Germinal center (tissue), 1 donor: ENCODE data around the gene DNLZ.
A peak's percentile ranks its signal among the peaks of the same experiment; 100 is the strongest.
"Not testable (repeated sequence)": the region's sequence is repeated elsewhere in the genome, so short reads cannot be mapped to it uniquely, and the experiment has no call there.

Experiments used
- DNase-seq: peaks from one replicate; pipeline ENCODE4 v3.0.0; 2012; ENCODE audit warnings: mixed read lengths, low spot score

DNLZ gene

DNA sequence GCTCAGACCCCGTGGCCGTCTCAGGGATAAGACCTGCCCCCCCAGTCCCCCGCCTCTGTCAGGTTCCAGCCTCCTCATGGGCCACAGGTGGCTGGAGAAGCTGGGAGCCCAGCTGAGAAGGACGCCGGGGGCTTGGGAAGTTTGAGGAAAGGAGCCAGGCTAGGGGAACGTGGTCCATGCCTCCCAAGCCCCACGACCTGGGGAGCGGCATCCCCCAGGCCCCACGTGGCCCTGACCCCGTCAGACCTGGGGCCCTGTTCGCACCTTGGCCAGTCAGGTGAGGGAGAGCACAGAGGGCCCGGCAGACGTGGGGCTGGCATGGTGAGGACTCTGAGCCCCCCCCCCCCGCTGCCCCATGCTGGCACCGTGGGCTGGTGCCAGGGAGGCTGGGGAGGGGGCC, 32.5 kb downstream of the DNLZ start:
- DNase-seq: no peak

DNA sequence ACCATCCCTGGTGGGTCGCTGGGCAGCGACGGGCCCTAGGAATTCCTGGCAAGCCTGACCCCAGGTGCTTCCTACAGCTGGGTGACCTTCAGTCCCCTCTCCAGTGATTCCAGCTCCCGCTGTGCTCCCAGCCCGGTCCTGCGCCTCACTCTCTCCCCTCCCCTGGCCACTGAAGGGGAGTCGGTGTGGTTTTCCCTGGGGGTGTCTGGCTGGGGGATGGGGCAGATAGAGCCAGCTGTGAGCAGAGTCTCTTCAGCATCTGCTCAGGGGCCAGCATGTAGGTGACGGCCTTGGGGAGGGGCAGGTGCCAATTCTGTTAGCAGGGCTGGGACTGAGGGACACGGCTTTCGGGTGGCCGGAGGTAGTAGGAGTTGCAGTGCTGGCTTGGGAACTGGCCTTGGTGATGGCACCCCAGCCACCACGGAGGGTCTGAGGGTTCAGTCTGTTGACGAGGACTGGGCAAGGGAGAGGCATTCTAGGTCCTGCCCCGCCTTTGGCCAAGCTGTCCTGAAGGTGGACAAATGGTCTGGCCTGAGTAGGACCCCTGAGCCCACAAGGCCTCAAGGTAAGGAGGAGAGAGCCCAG, 33.0 kb downstream of the DNLZ start:
- DNase-seq: no peak

DNA sequence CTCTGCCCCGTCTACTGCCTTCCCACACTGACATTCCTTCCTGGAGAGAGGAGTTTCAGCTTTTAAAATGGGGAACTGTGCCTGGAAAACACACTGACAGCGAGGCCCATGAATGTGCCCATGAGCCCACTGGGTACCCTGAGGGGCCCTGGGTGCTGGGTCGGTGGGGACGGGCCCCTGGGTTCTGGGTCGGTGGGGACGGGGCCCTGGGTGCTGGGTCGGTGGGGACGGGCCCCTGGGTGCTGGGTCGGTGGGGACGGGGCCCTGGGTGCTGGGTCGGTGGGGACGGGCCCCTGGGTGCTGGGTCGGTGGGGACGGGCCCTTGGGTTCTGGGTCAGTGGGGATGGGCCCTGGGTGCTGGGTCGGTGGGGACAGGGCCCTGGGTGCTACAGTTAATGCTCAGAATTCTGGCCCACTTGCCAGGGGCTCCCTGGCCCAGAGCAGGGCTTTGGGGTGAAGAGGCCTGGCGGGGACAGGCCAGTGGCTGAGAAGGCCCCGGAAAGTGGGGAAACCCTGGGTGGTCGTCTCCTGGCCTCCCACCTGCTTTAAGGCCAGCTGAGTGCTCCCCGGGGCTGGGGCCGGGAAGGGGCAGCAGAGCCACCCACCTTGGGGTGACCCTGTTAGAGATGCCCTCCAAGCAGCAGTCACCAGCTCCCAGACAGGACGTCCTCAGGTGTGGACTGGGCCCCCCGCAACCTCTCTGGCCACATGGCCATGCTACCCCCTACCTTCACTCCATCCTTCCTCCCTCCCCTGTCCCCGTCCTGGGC, 33.7 kb downstream of the DNLZ start:
- DNase-seq: no peak

DNA sequence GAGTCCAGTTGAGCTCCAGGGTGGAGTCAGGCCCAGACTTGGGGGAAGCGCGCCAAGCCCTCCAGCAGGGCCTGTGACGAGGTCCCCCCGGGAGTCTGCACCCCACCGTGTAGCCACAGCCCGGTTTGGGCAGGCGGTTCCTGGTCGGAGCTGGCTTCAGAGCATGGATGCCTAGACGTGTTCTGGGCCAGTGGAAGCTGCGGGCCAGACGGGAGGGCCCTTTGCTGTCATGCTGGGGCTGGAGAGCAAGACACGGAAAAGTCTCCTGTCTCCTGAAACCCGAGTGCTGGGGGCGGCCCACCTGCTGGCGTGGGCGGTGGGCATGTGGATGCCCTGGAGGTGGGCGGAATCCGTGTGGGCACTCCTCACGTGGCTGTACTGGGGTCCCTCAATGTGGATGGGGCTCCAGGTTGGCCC, 34.3 kb downstream of the DNLZ start:
- no peak for DNase-seq

DNA sequence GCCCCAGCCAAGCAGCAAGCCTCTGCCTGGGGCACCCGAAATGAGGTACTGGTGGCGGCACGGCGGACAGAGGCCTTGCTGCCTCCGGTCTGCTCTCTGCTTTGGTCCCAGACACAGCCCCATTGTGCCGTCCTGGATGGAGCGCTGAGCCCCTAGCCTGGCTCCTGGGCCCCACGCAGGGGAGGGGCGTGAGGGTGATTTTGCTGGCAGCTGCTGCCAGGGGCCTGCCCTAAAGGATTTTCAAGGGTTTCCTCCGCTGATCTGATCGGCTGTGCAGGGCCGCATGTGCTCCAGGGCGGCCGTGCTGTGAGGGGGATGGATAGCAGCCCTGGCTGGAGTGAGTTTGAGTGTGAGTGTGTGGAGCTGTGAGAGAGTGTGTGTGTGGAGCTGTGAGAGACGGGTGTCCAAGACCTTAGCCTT, 34.9 kb downstream of the DNLZ start:
- DNase-seq: no peak

DNA sequence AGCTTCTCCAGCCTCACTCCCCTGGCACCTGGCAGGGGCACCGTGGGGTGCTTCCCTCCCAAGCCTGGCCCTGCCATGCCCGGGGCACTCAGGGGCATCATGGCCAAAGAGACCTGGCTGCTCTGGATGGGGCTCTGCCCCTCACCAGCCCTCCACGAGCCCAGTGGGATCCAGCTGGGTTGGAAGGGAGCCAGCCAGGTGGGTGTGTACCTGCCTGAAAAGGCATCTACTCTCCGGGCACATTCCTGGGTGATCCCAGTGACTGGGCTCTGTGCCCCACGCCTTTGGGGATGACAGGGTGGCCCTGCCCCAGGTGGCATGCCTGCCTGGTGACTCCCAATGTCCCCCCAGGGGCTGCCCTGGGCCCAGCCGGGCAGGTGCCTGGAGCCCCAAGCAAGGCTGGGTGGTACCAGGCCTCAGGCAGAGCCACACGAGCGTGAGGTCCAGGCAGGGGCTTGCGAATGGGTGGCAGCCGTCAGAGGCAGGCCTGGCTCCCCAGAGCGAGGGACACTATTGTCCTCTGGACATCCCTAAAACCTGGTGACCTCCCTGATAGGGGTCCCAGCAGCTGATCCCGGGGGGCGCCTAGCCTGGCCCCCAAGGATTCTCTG, 35.4 kb downstream of the DNLZ start:
- no peak for DNase-seq

DNA sequence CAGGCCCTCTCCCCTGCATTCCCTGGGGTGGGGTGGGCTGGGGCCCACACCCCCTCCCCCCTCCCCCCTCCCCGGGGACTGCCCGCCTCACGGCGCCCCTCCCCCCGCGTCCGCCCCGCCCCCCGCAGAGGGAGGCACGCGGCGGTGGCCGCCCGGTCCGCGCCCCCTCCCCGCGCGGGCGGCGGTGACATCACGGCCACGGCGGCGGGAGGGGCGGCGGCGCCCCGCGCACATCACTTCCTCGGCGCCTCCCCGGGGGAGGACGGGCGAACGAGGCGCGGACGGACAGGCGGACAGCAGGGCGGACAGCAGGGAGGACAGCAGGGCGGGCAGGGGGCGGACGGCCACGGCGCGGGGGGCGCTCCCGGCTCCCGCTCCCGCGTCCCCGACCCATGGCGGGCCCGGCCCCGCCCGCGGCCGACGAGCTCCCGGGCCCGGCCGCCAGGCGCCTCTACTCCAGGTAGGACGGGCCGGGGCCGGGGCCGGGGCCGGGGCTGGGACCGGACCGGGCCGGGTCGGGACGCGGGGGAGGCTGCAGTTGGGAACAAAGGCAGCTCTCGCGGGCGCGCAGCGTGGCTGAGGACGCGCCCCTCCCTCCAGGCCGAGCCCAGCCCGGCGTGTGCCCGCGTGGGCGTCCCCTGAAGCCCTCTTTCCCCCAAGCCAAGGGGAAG, 36.1 kb downstream of the DNLZ start, which contains the start of gene GPSM1:
Gene GPSM1, plus strand, starts transcription at position 236 of the 671 bp plus-strand sequence. Its CDS starts 157 bp downstream, at position 393.
- DNase-seq: no peak

DNA sequence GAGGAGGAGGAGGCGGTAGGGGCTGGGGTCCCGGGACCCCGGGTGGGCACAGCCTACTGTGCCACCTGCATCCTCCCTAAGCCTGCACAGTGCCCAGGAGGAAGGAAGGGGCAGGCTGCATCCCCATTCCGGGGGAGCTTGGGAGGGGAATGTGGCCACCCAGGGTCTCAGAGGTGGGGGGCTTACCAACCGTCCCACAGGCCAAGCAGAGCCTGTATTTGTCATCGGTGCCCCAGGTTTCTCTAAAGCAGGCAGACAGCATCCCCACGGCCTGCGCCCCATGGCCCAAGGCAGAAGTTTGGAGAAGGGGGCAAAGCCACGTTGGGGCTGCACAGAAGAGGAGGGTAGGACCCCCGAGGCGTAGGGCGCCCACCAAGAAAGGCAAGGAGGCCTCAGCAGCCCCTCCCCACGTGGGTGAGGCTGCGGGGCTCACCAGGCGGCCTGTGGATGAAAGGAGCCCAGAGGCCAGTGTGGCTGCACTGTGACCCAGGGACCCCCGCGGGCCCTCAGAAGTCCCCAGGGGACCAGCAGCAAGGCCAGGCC, 36.7 kb downstream of the DNLZ start:
- DNase-seq: no peak

DNA sequence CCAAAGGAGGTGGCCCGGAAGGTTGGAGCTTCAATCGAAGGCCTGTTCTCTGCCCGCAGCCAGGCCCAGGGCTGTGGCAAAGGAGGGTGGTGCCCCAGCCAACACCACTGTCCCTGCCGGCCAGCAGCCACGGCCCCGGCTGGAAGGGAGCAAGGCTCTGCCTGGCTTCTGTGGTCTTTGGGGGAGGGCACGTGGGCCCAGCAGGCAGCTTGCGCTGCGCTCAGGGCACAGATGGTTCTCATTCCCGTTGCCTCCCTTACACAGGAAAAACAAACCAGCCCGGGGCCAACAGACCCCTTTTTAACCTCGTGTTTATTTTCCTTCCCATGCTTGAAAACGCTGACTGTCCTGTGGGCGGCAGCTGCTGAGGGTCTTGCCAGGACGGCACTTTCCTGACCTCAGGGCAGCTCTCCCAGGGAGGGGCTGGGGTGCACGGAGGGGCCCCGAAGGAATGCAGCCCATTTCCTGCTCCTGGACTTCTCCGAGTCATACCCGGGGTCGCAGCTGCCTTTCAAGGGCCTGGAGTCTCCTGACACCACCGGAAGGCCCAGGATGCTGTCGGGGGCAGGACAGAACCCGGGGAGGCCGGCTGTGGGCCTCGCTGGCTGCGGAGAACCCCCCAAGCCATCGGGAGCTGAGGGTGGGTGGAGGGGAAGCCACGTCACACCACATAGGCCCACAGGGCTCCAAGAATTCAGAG, 37.3 kb downstream of the DNLZ start:
- DNase-seq: no peak

DNA sequence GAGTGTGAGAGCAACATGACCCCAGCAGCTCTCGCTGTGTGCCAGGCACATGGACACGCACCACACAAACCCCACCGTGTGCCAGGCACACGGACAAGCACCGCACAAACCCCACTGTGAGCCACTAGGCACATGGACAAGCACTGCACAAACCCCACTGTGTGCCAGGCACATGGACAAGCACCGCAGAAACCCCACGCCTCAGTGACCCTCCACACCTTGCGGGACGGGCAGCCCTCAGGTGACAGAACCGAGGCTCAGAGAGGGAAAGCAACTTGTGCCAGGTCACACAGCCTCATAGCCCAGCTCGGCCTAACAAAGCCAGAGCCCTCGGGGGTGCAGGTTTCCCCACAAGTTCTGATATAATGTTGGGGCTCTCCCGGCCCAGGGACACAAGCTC, 38.2 kb downstream of the DNLZ start:
- no peak for DNase-seq

DNA sequence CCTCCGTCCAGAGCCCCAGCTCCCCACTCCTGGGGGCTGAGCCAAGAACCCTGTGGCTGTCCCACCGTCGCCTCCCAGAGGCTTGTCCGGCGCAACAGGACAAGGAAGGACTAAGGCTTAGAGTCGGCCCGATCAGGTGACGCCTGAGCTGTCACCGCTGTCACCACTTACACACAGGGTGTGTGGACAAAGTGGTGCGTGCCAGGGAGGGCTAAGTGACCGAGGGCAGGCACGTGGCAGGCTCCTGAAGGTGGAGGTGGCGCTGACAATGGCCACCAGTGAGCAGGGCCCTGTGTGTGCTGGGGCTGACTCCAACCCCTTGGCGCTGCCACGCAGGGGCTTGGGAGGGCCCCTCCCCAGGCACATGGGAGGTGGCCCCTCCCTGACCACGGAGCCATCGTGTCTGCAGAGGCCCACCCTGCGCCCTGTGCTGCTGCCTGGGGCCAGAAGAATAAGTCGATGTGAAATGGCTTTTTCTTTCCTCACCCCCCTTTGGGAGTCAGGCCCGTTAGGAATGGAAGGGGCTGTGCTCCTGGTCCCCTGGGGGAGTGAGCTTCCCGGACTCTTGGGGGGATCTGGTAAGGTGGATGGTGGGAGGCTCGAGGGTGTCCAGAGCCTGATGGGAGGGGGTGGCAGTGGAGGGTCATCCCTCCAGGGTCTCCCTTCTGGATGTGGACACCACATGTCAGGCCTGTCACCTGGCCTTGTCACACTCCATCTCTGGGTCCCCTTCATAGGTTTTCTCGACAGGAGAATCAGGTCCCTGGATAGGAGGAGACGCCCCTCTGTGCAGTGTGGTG, 38.8 kb downstream of the DNLZ start:
- DNase-seq: no peak

DNA sequence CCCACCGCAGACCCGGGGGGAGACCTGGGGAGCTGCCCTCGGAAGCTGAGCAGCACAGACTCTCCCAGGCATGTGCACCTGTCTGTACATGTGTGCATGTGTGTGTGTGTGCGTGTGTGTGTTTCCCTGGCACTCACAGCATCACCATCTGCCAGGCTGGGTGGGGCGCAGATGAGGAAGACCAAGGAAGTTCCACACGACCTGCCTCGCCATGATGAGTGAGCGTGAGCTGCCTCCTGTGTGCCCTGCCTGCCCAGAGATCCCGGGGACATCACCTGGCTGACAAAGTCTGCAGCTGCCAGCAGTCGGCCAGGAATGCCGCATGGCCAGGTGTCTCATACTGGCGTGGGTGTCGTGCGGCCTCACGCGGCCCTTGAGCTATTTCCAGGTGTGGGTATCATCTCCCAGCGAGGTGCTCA, 40.2 kb downstream of the DNLZ start:
- DNase-seq: no peak

DNA sequence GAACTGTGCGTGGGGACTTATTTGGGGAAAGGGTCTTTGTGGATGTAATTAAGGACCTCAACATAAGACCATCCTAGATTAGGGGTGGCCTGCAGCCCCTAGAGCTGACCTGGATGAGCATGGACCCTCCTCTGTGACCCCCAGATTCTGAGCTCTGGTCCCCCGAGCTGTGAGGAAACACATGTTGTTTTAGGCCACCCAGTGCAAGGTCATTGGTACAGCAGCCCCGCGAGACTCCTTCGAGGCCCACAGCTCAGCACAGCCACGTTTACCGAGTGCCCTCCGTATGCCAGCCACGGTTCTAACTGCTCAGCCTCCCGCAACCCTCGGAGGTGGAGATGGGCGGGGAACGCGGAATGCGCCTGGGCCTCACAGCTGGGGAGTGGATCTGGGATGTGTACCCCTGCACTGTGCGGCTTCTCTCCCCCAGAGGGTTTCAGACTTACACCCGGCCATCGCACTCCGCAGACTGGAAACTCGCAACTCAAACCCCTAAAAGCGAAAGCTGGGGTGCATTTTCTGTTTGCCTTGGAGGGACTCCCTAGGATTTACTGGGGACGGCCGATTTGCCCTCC, 40.7 kb downstream of the DNLZ start:
- no peak for DNase-seq

DNA sequence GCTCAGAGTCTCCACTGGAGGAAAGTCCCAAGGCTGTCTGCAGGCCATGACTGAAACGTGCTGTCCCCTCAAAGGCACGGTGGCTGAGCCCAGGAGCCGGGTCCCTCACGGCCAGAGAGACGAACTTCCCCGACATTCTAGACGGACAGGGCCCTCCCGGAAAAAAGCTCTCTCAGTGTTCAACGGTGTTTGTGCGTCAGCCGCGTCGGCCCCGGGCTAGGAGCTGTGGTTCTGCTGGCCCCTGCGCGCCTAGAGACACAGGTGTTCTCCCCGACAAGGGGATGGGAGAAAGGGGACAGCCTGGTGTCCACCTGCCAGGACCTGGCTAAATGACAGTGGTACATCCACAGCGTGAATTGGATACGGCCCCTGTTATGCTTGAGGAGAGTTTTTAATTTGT, 42.0 kb downstream of the DNLZ start:
- DNase-seq: no peak

DNA sequence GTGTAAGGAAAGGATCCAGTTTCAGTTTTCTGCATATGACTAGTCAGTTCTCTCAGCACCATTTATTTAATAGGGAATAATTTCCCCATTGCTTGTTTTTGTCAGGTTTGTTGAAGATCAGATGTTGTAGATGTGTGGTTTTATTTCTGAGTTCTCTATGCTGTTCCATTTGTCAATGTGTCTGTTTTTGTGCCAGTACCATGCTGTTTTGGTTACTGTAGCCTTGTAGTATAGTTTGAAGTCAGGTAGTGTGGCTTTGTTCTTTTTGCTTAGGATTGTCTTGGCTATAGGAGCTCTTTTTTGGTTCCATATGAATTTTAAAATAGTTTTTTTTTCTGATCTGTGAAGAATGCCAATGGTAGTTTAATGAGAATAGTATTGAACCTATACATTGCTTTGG, 42.6 kb downstream of the DNLZ start:
- DNase-seq: not testable (repeated sequence)

DNA sequence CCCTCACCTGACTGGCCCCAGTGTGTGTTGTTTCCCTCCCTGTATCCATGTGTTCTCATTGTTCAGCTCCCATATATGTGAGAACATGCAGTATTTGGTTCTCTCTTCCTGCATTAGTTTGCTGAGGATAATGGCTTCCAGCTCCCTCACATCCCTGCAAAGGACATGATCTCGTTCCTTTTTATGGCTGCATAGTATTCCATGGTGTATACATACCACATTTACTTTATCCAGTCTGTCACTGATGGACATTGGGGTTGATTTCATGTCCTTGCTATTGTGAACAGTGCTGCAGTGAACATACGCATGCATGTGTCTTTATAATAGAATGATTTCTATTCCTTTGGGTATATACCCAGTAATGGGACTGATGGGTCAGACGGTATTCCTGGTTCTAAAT, 43.6 kb downstream of the DNLZ start:
- not testable (repeated sequence) for DNase-seq

DNA sequence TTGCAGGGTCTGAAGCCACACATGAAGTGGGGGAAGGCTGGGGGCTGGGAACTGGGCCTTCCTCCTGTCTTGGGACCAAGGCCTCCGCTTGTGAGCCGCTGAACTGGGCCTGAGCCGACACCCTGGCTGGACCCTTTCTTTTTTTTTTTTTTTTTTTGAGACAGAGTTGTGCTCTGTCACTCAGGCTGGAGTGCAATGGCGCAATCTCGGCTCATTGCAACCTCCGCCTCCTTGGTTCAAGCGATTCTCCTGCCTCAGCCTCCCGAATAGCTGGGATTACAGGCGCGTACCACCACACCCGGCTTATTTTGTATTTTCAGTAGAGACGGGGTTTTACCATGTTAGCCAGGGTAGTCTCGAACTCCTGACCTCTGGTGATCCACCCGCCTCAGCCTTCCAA, 44.3 kb downstream of the DNLZ start:
- not testable (repeated sequence) for DNase-seq

DNA sequence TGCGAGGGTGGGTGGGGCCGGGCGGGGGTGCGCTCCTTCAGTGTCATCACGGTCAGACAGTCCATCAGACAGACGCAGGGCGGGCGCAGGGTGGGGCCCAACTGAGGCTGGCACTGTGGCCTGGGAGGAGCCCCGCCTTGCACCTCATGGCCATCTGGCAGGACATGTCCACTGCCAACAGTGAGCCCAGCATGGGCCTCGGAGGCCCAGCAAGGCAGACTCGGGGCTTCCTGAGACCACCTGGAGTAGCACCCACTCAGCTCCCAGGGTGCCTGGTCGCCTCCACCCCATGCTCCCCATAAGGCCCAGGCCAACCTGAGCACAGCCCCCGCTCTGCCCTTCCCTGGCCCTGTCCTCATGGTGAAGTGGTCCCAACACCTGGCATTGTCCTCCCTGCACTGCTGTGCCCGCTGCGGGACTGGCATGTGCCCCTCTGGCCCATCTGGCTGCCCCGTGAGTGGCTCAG, 44.7 kb downstream of the DNLZ start:
- no peak for DNase-seq

DNA sequence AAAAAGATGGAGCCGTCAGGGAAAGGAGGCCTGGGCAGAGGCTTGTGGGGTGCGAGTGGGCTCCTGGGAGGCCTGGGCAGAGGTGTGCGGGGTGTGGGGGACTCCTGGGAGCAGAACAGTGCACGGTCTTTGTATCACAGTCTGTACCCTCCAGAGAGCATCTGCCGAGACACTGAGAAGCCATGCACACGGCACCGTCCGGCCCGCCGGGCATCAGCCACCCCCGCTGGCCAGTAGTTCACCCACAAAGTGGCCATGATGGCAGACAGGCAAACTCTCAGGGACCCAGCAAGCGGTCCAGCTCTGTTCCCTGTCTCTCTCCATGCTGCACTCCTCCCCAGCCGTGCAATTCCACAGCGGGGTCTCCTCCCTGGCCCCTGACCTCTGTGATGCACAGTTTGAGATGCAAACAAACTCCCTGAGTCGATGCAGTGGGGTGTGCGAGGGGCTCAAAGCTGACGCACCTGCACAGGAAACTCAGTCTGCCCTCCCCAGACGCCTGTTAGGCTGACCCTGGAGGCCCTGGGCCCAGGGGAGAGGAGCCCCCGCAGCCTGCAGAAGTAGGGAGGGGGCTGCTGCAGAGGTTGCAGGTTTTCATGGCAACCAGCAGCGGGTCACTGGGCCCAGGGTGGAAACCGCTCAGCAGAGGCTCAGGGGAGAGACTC, 45.3 kb downstream of the DNLZ start:
- DNase-seq: peak; percentile 43

DNA sequence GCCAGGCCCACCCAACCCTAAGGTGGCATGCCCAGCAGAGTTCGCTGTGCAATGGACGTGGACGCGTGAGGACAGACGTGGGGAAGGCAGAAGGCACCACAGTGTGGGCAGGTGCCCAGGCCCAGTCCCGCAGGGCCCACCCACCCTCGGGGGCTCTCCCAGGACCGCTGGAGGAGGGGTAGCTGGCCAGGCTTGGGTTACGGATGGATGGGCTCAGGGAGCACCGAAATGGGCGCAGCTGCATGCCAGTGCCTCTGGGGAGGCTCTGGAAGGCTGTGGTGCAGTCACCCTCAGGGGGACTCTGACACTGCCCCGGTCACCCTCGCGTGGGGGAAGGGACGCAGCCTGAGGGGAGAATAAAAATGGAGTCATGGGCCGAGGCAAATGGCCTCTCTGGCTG, 45.8 kb downstream of the DNLZ start:
- DNase-seq: no peak
